Heart right ventricle (tissue), 16 donors: ENCODE results near the gene WDR45. TPM values are rescaled to one million over a fixed set of nuclear protein-coding genes. Genes with fewer than 3 reads are reported as not detected.

Experiments
- ATAC-seq, 8 donors: fragments of 200-7000 bp; cut with Tn5 transposase; one replicate each; pipeline ENCODE4 v1.9.1; 2020; ENCODE audit warnings: mild to moderate bottlenecking in 8 of 8, moderate library complexity in 8 of 8, moderate number of reproducible peaks in 1 of 8
- DNase-seq, 2 donors: peaks; one replicate each; pipeline ENCODE4 v3.0.0-alpha.2; 2020
- H3K27ac ChIP-seq, 10 donors: fragments of 200-600 bp; sonication (generic) in 2 of 10; one replicate each; pipeline versions ENCODE4 v1.5.0 to v1.8.0; 2020 to 2022; ENCODE audit warnings: mild to moderate bottlenecking in 3 of 10
- H3K27me3 ChIP-seq, 7 donors: fragments of 200-600 bp; one replicate each; pipeline ENCODE4 v1.8.0; 2021 to 2022; ENCODE audit warnings: mild to moderate bottlenecking in 2 of 7
- H3K36me3 ChIP-seq, 9 donors: fragments of 200-600 bp; sonication (generic) in 1 of 9; one replicate each; pipeline versions ENCODE4 v1.5.0 to v1.8.0; 2020 to 2022; ENCODE audit warnings: mild to moderate bottlenecking in 2 of 9
- H3K4me1 ChIP-seq, 9 donors: fragments of 200-600 bp; sonication (generic) in 1 of 9; one replicate each; pipeline versions ENCODE4 v1.5.0 to v1.8.0; 2020 to 2022; ENCODE audit warnings: mild to moderate bottlenecking in 4 of 9
- H3K4me3 ChIP-seq, 10 donors: fragments of 200-600 bp; sonication (generic) in 2 of 10; one replicate each; pipeline versions ENCODE4 v1.5.0 to v1.8.0; 2020 to 2022; ENCODE audit warnings: mild to moderate bottlenecking in 7 of 10, moderate library complexity in 2 of 10
- H3K9me3 ChIP-seq, 11 donors: fragments of 200-600 bp in 10 of 11; sonication (generic) in 2 of 11; one replicate each; pipeline versions ENCODE4 v1.5.0 to v1.8.0; 2013 to 2022; ENCODE audit warnings: mild to moderate bottlenecking in 2 of 11, control low read depth in 1 of 11, moderate library complexity in 1 of 11
- WGBS, 2 donors: extraction: QIAGEN DNeasy Blood & Tissue Kit; methylation state at CpG; one replicate each; pipeline ENCODE4 v1.1.7; 2013; ENCODE audit warnings: inconsistent platforms in 1 of 2; 5-methylcytosine and 5-hydroxymethylcytosine counted together
- intact Hi-C, 10 donors: fragments of 100-400 bp; cut with DNase I; formaldehyde crosslinking; loops; one replicate each; pipeline versions ENCODE4 v1.11.1 to v1.14.2; 2022
- polyA plus RNA-seq, 2 donors: library from polyadenylated mRNA; stranded (reverse); fragments of 200-250 nt; gene quantifications; one replicate each; pipeline ENCODE4 v1.2.3, GENCODE V29; 2013
- total RNA-seq, 10 donors: library from RNA; stranded (reverse); fragmentation: NEBNext Ultra II Directional in 3 of 10; extraction: Animal tissue kit (Norgen Biotek cat#: 25700) in 3 of 10; gene quantifications; one replicate each; pipeline versions ENCODE4 v1.2.1 to v1.2.4, GENCODE V29; 2021 to 2023
- TF ChIP-seq, protein P1 (sequence below), 9 donors: fragments of 200-600 bp; sonication (generic) in 2 of 9; IDR thresholded peaks; one replicate each; pipeline versions ENCODE4 v1.5.0 to v1.8.0; 2021 to 2022; ENCODE audit warnings: antibody characterized with exemption in 9 of 9, mild to moderate bottlenecking in 5 of 9, moderate library complexity in 1 of 9
- donor health status: Arrhythmogenic right ventricular cardiomyopathy.
- donor health status: ischemic (EF 13 %, LVEDD 7.1; RV severe dilation, severe dysfunction).
- donor health status: healthy with polysubstance abuse.
- donor health status: DM: no; HTN: yes; CAD: no.
- donor health status: DM: no; HTN: no; CAD: no.
- donor health status: ischemic (EF 25% LVEDD 6.9; RV normal size, moderate dysfunction).
- donor health status: ischemic (EF 25% LVEDD 5.7; RV mildly dilated, moderate dysfunction).
- donor health status: healthy.
- donor health status: DM: yes; HTN: yes; CAD: no.
- donor health status: Ischemic cardiomyopathy.
- donor health status: ischemic (EF 35%, LVEDD 5.7; RV mildly dilated, moderate dysfunction).
- donor health status: nonischemic (EF 11% LVEDD 7.7; RV severe dilation, severe dysfunction).
- donor health status: DM: yes; HTN: yes; CAD: no.
- donor health status: PGD.
- donor health status: ischemic (EF 29% LVEDD 5.4; RV normal size, mild dysfunction).
- donor health status: nonischemic (EF 23%, LVEDD 6.1; RV moderate dilation, normal function).

WDR45 gene
- total and polyA plus RNA-seq, 12 donors, result 45.7 to 107 (median 62.2) TPM

DNA sequence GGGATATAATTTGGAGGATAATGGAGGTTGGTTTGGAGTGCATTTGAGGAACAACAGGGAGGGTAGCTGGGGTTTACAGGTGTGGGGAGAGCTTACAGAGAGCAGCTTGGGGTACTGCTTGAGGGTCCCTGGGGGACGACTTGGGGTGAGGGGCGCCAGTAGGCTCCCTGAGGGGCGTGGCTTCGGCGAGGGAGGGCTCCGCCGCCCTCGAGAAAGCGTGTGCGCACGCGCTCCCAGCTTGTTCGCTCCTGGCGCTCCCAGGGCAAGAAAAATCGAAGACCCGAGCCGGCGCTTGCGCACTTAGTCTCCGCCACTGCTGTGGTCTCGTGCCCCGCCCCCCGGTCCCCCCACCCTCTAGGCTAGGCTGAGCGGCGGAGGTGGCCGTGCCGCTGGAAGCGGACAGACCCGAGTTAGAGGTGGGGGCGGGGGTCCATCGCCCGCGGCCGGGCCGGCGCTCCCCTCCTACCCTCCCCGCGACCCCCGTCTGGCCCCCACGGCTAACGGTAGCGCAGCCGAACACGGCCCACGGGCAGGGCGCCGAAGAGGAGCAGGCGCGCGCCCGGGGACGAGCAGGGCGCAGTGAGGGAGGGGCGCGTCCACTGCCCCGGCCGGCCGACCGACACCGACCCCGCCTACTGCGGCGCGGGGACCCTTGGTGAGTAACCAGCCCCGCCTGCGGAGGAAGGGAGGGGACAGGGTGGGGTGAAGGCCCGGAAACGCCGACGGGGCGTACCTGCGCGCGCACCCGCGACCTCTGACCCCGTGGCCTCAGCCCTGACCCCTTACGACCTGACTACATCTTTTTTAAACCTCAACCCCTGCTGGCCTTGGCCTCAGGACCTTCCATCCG is 26.2 kb downstream of the WDR45 start:
- Histone ChIP-seq H3K4me3 (peak overlapping the region; percentile 38 to 69 (median 65)), H3K9me3 (no peaks in the 10 kb centered on the region), H3K27me3 (no peaks in the 10 kb centered on the region), H3K4me1 (no peaks in the 10 kb centered on the region), H3K36me3 (no peaks in the 10 kb centered on the region), H3K27ac (peak overlapping the region in 9 of 10 donors; percentile 58 to 89 (median 80))
- 2 to 3% methylated on average over 23 to 63 of the region's 79 CpGs for WGBS, 2 donors
- TF ChIP-seq, protein P1, sequence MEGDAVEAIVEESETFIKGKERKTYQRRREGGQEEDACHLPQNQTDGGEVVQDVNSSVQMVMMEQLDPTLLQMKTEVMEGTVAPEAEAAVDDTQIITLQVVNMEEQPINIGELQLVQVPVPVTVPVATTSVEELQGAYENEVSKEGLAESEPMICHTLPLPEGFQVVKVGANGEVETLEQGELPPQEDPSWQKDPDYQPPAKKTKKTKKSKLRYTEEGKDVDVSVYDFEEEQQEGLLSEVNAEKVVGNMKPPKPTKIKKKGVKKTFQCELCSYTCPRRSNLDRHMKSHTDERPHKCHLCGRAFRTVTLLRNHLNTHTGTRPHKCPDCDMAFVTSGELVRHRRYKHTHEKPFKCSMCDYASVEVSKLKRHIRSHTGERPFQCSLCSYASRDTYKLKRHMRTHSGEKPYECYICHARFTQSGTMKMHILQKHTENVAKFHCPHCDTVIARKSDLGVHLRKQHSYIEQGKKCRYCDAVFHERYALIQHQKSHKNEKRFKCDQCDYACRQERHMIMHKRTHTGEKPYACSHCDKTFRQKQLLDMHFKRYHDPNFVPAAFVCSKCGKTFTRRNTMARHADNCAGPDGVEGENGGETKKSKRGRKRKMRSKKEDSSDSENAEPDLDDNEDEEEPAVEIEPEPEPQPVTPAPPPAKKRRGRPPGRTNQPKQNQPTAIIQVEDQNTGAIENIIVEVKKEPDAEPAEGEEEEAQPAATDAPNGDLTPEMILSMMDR (IDR thresholded peaks at IDR 0.05), result no peak
- intact Hi-C loops, result no loop called here
- DNase-seq (peak in 1 of 2 donors; percentile 64), ATAC-seq (peak; percentile 72 to 81 (median 78))

DNA sequence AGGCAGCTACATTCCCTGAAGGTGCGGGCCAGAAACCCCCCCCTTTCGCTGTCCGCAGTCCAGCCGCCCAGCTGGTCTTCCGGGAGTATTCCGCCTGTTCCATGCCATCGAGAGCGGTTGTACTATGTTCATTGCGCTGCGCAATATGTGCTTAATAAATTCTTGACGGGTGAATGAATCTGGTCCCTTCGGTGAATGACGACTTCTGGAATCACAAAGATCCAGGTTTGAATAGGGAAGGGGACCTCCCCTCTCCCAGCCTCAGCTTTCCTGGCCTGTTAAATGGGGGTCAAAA is 35.8 kb downstream of the WDR45 start:
- Histone ChIP-seq H3K36me3 (peaks cover 0 to 7% (median 0%) of the 10 kb centered on the region in 9 donors), H3K27me3 (no peaks in the 10 kb centered on the region), H3K4me1 (peaks cover 0 to 34% (median 15%) of the 10 kb centered on the region in 9 donors), H3K9me3 (peaks cover 0 to 14% (median 0%) of the 10 kb centered on the region in 11 donors), H3K27ac (peak overlapping the region in 9 of 10 donors; percentile 53 to 85 (median 73)), H3K4me3 (peak overlapping the region in 8 of 10 donors; percentile 7 to 36 (median 26))
- 16% methylated on average over 13 of the region's 13 CpGs for WGBS, 2 donors
- intact Hi-C loops, result loop anchor here in 7 of 10 donors (1.0 to 10.0 kb wide), 8 partner anchors 33 to 243 kb away; partner anchors contain the start of genes GRIPAP1 (in 4 of the 7), KCND1 (in 2 of the 7), OTUD5 (in 1 of the 7) and WDR45 (in 1 of the 7)
- DNase-seq (no peak), ATAC-seq (no peak)
- TF ChIP-seq, protein P1 (IDR thresholded peaks at IDR 0.05), result peak in 1 of 9 donors; percentile 17

DNA sequence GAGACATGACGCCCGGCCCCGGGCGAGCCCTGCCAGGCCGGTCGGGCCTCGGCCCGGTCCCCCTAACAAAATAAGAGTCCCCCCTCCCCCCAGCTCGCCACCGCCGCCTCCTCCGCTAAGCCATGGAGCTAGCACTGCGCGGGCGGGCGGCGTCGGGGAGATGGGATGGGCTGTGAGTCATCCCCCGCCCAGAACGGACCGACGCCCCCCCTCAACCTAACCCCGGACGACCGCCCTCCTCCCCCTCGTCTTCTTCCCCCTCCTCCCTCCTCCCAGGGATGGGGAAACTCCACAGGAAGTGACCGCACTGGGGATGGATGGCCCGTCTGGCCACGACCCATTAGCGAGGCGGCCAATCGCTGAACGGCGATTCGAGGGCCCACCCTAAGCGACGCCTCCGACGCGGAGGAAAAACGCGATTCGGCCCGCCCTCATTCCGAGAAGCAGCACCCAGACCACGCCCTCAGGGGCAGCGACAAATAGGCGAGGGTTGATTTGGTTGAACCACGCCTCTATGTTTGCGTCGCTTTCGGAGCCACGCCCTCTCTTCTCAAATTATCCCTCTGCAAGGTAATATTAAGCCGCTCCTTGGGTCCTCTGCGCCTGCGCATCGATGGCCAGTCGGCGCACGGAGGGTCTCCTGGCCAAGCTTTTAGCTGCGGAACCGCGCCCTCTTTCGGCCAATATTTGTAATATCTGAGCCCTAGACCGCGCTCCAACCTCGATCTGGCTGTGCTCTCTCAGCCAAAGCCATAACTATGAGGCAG is 36.3 kb downstream of the WDR45 start, which contains the start of gene TFE3:
TFE3 (minus strand) TSS at position 138 of the 767 bp plus-strand sequence; CDS start at position 7, 131 bp downstream.
- WGBS, 2 donors, result 0% methylated on average over 39 to 63 of the region's 67 CpGs
- Histone ChIP-seq H3K36me3 (peaks cover 0 to 12% (median 0%) of the 10 kb centered on the region in 9 donors), H3K9me3 (peaks cover 0 to 14% (median 0%) of the 10 kb centered on the region in 11 donors), H3K4me1 (peaks cover 0 to 35% (median 15%) of the 10 kb centered on the region in 9 donors), H3K27me3 (no peaks in the 10 kb centered on the region), H3K27ac (peak within 1 kb of the TSS; percentile 91 to 99 (median 96)), H3K4me3 (peak within 1 kb of the TSS; percentile 64 to 92 (median 80))
- ATAC-seq (peak; percentile 91 to 96 (median 94)), DNase-seq (peak; percentile 95 to 98)
- TF ChIP-seq, protein P1 (IDR thresholded peaks at IDR 0.05), result peak; percentile 38 to 76 (median 64)
- intact Hi-C loops, result loop anchor here in 7 of 10 donors (1.0 to 10.0 kb wide), 8 partner anchors 34 to 243 kb away; partner anchors contain the start of genes GRIPAP1 (in 4 of the 7), KCND1 (in 2 of the 7), OTUD5 (in 1 of the 7) and WDR45 (in 1 of the 7)
